ENCODE data around the gene LRRC4B.

The LRRC4B gene

DNA sequence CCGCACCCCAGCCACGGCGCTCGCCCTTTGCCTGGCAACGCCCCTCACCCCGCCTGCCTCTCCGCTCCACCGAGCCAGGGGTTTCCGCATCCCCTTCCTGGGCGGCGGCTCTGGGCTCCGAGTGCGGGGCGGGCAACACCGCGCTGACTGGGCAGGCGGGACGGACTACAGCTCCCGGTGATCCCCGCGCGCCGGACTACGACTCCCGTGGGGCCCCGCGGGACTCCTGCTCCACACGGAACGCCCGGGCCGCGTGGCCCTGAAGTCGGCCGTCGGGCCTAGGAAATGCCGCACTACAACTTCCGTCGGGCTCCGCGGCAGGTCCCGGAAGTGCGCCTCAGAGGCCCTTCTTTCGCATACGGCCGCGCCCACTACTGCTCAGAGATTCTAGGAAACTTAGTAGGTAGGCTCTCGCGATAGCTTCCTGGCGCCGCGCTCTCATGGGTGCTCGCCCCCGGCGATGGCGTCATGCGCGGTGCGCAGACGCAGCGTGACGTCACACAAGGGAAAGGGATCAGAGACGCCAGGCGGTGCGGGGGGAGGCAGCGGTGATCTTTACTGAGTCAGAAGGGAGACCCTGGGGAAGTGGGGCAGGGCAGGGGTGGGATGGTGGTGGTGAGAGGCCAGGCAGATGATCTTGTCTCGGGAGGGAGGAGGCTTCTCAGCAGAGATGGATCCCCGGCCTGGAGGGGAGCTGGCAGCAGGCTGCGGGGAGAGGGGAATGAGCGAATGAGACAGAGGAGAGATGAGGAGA is 57.0 kb downstream of the LRRC4B start, which contains the start of gene JOSD2 (continued):
- TF ChIP-seq, protein P1, sequence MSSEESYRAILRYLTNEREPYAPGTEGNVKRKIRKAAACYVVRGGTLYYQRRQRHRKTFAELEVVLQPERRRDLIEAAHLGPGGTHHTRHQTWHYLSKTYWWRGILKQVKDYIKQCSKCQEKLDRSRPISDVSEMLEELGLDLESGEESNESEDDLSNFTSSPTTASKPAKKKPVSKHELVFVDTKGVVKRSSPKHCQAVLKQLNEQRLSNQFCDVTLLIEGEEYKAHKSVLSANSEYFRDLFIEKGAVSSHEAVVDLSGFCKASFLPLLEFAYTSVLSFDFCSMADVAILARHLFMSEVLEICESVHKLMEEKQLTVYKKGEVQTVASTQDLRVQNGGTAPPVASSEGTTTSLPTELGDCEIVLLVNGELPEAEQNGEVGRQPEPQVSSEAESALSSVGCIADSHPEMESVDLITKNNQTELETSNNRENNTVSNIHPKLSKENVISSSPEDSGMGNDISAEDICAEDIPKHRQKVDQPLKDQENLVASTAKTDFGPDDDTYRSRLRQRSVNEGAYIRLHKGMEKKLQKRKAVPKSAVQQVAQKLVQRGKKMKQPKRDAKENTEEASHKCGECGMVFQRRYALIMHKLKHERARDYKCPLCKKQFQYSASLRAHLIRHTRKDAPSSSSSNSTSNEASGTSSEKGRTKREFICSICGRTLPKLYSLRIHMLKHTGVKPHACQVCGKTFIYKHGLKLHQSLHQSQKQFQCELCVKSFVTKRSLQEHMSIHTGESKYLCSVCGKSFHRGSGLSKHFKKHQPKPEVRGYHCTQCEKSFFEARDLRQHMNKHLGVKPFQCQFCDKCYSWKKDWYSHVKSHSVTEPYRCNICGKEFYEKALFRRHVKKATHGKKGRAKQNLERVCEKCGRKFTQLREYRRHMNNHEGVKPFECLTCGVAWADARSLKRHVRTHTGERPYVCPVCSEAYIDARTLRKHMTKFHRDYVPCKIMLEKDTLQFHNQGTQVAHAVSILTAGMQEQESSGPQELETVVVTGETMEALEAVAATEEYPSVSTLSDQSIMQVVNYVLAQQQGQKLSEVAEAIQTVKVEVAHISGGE (tag by site-specific recombination; conservative IDR thresholded peaks at IDR 0.05; ENCODE audit: low read depth), result peak; percentile 93
- no peak for TF ChIP-seq ZNF830 (tag by site-specific recombination; IDR thresholded peaks at IDR 0.05; ENCODE audit: low read depth)
- TF ChIP-seq WT1 (tag by site-specific recombination; IDR thresholded peaks at IDR 0.05), result peak; percentile 22; the same call in 1 of the 2 replicates
- TF ChIP-seq ZNF394 (tag by site-specific recombination; IDR thresholded peaks at IDR 0.05; ENCODE audit: borderline replicate concordance), result peak; percentile 67
- TF ChIP-seq ZNF214 (tag by site-specific recombination; IDR thresholded peaks at IDR 0.05; ENCODE audit: borderline replicate concordance), result no peak
- TF ChIP-seq, protein P2, sequence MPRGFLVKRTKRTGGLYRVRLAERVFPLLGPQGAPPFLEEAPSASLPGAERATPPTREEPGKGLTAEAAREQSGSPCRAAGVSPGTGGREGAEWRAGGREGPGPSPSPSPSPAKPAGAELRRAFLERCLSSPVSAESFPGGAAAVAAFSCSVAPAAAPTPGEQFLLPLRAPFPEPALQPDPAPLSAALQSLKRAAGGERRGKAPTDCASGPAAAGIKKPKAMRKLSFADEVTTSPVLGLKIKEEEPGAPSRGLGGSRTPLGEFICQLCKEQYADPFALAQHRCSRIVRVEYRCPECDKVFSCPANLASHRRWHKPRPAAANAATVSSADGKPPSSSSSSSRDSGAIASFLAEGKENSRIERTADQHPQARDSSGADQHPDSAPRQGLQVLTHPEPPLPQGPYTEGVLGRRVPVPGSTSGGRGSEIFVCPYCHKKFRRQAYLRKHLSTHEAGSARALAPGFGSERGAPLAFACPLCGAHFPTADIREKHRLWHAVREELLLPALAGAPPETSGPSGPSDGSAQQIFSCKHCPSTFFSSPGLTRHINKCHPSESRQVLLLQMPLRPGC (tag by site-specific recombination; IDR thresholded peaks at IDR 0.05), result no peak
- TF ChIP-seq HOXC10 (CRISPR knock-in tag; IDR thresholded peaks at IDR 0.05), result no peak
- TF ChIP-seq ZNF555 (tag by site-specific recombination; conservative IDR thresholded peaks at IDR 0.05), result no peak
- no peak for TF ChIP-seq ZNF248 (tag by site-specific recombination; IDR thresholded peaks at IDR 0.05)
- TF ChIP-seq, protein P3, sequence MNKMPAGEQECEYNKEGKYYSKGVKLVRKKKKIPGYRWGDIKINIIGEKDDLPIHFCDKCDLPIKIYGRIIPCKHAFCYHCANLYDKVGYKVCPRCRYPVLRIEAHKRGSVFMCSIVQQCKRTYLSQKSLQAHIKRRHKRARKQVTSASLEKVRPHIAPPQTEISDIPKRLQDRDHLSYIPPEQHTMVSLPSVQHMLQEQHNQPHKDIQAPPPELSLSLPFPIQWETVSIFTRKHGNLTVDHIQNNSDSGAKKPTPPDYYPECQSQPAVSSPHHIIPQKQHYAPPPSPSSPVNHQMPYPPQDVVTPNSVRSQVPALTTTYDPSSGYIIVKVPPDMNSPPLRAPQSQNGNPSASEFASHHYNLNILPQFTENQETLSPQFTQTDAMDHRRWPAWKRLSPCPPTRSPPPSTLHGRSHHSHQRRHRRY (tag by site-specific recombination; IDR thresholded peaks at IDR 0.05), result no peak
- peak; percentile 37; the same call in 1 of the 2 replicates for TF ChIP-seq ZIC2 (tag by site-specific recombination; IDR thresholded peaks at IDR 0.05)
- TF ChIP-seq ZBTB20 (tag by site-specific recombination; IDR thresholded peaks at IDR 0.05), result peak; percentile 91
- TF ChIP-seq ZNF366 (tag by site-specific recombination; conservative IDR thresholded peaks at IDR 0.05), result peak; percentile 51
- no peak for TF ChIP-seq ZNF621 (tag by site-specific recombination; IDR thresholded peaks at IDR 0.05)
- TF ChIP-seq, protein P4, sequence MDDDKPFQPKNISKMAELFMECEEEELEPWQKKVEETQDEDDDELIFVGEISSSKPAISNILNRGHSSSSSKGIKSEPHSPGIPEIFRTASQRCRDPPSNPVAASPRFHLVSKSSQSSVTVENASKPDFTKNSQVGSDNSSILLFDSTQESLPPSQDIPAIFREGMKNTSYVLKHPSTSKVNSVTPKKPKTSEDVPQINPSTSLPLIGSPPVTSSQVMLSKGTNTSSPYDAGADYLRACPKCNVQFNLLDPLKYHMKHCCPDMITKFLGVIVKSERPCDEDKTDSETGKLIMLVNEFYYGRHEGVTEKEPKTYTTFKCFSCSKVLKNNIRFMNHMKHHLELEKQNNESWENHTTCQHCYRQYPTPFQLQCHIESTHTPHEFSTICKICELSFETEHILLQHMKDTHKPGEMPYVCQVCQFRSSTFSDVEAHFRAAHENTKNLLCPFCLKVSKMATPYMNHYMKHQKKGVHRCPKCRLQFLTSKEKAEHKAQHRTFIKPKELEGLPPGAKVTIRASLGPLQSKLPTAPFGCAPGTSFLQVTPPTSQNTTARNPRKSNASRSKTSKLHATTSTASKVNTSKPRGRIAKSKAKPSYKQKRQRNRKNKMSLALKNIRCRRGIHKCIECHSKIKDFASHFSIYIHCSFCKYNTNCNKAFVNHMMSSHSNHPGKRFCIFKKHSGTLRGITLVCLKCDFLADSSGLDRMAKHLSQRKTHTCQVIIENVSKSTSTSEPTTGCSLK (tag by site-specific recombination; IDR thresholded peaks at IDR 0.05), result no peak
- TF ChIP-seq ZNF530 (tag by site-specific recombination; IDR thresholded peaks at IDR 0.05; ENCODE audit: low read depth), result no peak
- TF ChIP-seq GFI1B (tag by site-specific recombination; IDR thresholded peaks at IDR 0.05), result no peak; the same call in 1 of the 2 replicates
- no peak for TF ChIP-seq ZNF211 (tag by site-specific recombination; IDR thresholded peaks at IDR 0.05; ENCODE audit: low read depth)
- TF ChIP-seq, protein P5, sequence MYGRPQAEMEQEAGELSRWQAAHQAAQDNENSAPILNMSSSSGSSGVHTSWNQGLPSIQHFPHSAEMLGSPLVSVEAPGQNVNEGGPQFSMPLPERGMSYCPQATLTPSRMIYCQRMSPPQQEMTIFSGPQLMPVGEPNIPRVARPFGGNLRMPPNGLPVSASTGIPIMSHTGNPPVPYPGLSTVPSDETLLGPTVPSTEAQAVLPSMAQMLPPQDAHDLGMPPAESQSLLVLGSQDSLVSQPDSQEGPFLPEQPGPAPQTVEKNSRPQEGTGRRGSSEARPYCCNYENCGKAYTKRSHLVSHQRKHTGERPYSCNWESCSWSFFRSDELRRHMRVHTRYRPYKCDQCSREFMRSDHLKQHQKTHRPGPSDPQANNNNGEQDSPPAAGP (tag by site-specific recombination; IDR thresholded peaks at IDR 0.05), result peak; percentile 72; the same call in 1 of the 2 replicates
- TF ChIP-seq, protein P6, sequence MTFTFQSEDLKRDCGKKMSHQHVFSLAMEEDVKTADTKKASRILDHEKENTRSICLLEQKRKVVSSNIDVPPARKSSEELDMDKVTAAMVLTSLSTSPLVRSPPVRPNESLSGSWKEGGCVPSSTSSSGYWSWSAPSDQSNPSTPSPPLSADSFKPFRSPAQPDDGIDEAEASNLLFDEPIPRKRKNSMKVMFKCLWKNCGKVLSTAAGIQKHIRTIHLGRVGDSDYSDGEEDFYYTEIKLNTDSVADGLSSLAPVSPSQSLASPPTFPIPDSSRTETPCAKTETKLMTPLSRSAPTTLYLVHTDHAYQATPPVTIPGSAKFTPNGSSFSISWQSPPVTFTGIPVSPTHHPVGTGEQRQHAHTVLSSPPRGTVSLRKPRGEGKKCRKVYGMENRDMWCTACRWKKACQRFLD (tag by site-specific recombination; IDR thresholded peaks at IDR 0.05), result no peak
- no peak for TF ChIP-seq ZNF548 (tag by site-specific recombination; IDR thresholded peaks at IDR 0.05)
- no peak for TF ChIP-seq ZNF404 (tag by site-specific recombination; IDR thresholded peaks at IDR 0.05)
- TF ChIP-seq ZBTB48 (tag by site-specific recombination; IDR thresholded peaks at IDR 0.05), result peak; percentile 91
- TF ChIP-seq ZNF354C (tag by site-specific recombination; IDR thresholded peaks at IDR 0.05; ENCODE audit: borderline replicate concordance, low read depth), result no peak
- no peak for TF ChIP-seq ZNF23 (tag by site-specific recombination; IDR thresholded peaks at IDR 0.05; ENCODE audit: borderline replicate concordance)
- TF ChIP-seq ZBTB21 (tag by site-specific recombination; IDR thresholded peaks at IDR 0.05), result peak; percentile 100
- no peak for TF ChIP-seq ZNF146 (tag by site-specific recombination; IDR thresholded peaks at IDR 0.05)
